HL-60 (cell line): Measurements from ENCODE around the gene CCND1.

Source experiments
- DNase-seq, 2 experiments: peaks; one replicate each; pipeline ENCODE4 v3.0.0-alpha.2; 2010 to 2020; ENCODE audit warnings: low read depth in 1 of 2, low spot score in 1 of 2
- H3K27ac ChIP-seq: fragments of 250-450 bp; sonication (Bioruptor Pico); replicated peaks from 2 replicates; pipeline ENCODE4 v1.5.1; 2020; ENCODE audit warnings: mild to moderate bottlenecking, moderate library complexity
- H3K27me3 ChIP-seq: fragments of 250-450 bp; sonication (Bioruptor Pico); 2 replicates; pipeline ENCODE4 v1.5.1; 2021; ENCODE audit warnings: mild to moderate bottlenecking, moderate library complexity; ENCODE audit not compliant: insufficient read depth, poor library complexity, severe bottlenecking
- H3K4me3 ChIP-seq: replicated peaks from 2 replicates; pipeline ENCODE4 v1.5.1; 2011; ENCODE audit warnings: mild to moderate bottlenecking, control low read depth, low read length; ENCODE audit not compliant: insufficient read depth
- CTCF ChIP-seq: IDR thresholded peaks from one replicate; pipeline ENCODE4 v1.5.1; 2011; ENCODE audit warnings: low read length, control low read depth, inconsistent platforms; ENCODE audit not compliant: insufficient read depth
- GABPA ChIP-seq: IDR thresholded peaks from 2 replicates; pipeline ENCODE4 v1.6.1; 2012; ENCODE audit warnings: low read depth
- POLR2AphosphoS5 ChIP-seq: IDR thresholded peaks from 2 replicates; pipeline ENCODE4 v1.6.1; 2012; ENCODE audit warnings: low read depth
- SPI1 ChIP-seq: IDR thresholded peaks from 2 replicates; pipeline ENCODE4 v1.6.1; 2012; ENCODE audit warnings: low read depth, mild to moderate bottlenecking, borderline replicate concordance
- TF ChIP-seq, protein P1 (sequence below): IDR thresholded peaks from 2 replicates; pipeline ENCODE4 v1.6.1; 2012; ENCODE audit warnings: low read depth; ENCODE audit not compliant: insufficient replicate concordance

The CCND1 gene

DNA sequence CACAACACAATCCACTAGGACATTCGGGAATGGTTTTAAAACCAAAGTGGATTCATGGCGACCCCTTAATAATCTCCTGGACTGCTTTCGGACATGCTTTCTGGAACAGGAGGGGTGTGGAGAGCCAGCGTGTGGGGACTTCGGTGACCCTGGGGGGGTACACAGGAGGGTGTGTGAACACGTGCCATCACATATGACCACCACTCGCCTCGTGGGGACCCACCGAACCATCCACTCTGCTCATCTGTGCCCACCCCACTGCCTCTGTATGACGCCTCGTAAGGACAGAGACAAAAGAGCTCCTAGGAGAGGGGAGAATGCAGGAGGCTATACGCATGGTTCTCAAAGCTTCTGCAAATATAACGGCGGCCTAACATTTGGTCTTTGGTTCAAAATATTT lies 25.3 kb downstream of the CCND1 start:
- DNase-seq = no peak
- Histone ChIP-seq H3K4me3 (no peak overlapping the region), H3K27ac (no peak overlapping the region), H3K27me3 (no peaks in the 10 kb centered on the region)
- TF ChIP-seq, protein P1, sequence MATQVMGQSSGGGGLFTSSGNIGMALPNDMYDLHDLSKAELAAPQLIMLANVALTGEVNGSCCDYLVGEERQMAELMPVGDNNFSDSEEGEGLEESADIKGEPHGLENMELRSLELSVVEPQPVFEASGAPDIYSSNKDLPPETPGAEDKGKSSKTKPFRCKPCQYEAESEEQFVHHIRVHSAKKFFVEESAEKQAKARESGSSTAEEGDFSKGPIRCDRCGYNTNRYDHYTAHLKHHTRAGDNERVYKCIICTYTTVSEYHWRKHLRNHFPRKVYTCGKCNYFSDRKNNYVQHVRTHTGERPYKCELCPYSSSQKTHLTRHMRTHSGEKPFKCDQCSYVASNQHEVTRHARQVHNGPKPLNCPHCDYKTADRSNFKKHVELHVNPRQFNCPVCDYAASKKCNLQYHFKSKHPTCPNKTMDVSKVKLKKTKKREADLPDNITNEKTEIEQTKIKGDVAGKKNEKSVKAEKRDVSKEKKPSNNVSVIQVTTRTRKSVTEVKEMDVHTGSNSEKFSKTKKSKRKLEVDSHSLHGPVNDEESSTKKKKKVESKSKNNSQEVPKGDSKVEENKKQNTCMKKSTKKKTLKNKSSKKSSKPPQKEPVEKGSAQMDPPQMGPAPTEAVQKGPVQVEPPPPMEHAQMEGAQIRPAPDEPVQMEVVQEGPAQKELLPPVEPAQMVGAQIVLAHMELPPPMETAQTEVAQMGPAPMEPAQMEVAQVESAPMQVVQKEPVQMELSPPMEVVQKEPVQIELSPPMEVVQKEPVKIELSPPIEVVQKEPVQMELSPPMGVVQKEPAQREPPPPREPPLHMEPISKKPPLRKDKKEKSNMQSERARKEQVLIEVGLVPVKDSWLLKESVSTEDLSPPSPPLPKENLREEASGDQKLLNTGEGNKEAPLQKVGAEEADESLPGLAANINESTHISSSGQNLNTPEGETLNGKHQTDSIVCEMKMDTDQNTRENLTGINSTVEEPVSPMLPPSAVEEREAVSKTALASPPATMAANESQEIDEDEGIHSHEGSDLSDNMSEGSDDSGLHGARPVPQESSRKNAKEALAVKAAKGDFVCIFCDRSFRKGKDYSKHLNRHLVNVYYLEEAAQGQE = no peak
- TF ChIP-seq GABPA = no peak
- TF ChIP-seq POLR2AphosphoS5 = no peak

DNA sequence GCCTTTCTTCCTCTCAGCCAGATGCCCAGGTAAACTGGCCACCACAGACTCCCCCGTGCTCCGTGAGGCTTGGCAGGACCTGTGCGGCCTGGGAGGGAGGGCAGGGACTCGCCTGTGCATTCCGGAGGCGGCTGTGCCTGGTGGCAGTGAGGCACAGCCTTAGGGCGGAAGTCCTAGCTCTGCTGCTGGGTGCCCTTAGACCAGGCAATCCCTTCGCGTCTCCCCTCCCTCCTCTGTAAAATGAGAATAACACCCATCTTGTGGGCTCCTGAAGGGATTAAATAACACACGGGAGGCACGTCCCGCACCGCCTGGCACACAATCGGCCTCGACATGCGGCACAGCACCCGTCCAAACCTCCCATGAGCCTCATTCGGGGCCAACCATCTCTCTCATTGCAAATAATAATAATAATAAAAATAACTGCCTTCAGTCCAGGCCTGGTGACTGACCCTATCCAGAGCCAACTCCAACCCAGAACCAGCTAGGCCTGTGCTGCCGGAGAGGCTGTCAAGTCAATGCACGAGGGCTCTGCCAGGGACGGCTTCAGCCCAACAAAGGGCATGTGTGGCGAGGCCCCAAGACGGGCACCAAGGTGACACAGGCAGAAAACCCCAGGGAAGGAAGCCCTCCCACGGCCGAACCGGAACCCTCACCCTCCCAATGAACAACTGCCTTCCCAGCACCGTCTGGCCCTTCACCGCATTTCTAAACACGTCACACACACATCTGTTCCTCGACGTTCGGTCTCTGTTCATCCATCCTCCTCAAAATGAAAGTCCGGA lies 26.0 kb downstream of the CCND1 start:
- no peaks in the 10 kb centered on the region for H3K27me3 ChIP-seq
- no peak overlapping the region for H3K4me3 ChIP-seq
- H3K27ac ChIP-seq = no peak overlapping the region
- no peak for DNase-seq
- no peak for TF ChIP-seq GABPA
- TF ChIP-seq SPI1 = no peak
- no peak for TF ChIP-seq POLR2AphosphoS5
- TF ChIP-seq, protein P1 = no peak
- no peak for TF ChIP-seq CTCF

DNA sequence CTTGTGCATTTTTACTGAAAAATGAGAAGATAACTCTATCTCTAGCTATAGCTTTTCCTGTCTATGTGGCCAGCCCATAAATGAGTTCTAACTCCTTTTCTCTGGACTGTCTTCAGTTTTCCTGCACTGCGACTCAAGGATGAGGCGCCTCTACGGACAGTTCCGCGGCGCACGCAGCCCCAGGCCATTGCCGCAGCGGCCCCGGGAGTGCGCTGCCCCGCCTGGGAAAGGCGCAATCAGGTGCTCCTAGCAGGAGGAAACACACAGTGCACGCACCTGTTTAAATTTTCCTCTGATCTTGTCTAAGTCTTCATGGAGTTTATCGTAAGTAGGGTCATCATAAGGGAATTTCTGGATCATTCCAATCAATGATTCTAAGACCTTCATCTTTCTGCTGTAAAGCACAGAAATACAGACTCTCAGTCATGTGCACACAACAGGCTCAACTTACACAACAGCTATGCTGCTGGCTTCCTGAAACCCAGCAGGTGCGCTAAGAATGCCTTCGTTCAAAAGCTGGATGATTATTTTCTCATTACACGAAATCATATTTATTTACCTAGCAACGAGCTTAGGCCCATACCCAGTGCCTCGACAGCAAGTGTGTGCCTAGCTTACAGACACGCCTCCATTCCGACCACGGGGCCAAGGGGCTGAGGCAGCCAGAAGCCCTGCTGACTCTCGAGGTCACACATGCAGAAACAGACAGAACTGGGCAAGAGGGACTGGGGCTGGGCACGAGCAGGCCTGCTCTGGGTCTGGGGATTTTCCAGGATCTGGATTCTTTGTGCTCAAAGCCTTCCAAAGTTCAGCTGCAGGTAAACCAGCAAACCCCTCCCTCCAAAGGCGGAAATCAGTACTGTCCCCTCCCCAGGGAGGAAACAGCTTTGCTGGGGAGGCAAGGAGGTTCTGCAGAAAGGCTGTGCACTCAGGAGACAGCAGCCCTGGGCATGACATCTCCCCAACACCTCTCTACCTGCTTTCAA lies 27.0 kb downstream of the CCND1 start:
- Histone ChIP-seq H3K4me3 (no peak overlapping the region), H3K27ac (no peak overlapping the region), H3K27me3 (no peaks in the 10 kb centered on the region)
- DNase-seq = no peak
- no peak for TF ChIP-seq CTCF

- Histone ChIP-seq H3K4me3 (no peak overlapping the region), H3K27ac (no peak overlapping the region), H3K27me3 (no peaks in the 10 kb centered on the region)
- DNase-seq = no peak
- TF ChIP-seq GABPA (no peak), POLR2AphosphoS5 (no peak), CTCF (no peak), SPI1 (no peak)
- TF ChIP-seq, protein P1 = no peak
Measured at GRCh38 chr11:69669486-69669885, 28.5 kb downstream of the CCND1 start.
